Retinal pigment epithelial cell (primary cell): Measurements from ENCODE around the gene SAMD14.
A peak's percentile ranks its signal among the peaks of the same experiment; 100 is the strongest.

ENCODE experiments used
- DNase-seq: peaks from one replicate; pipeline ENCODE4 v3.0.0-alpha.2; 2010; ENCODE audit warnings: low read depth
- H3K4me3 ChIP-seq: 2 replicates; pipeline ENCODE4 v1.5.1; 2011; ENCODE audit warnings: mild to moderate bottlenecking, low read length, control low read depth, moderate library complexity
- TF ChIP-seq, protein P1 (sequence below): conservative IDR thresholded peaks from 2 replicates; pipeline ENCODE4 v1.5.1; 2011; ENCODE audit warnings: low read depth, low read length, control low read depth, inconsistent platforms

Gene SAMD14

DNA sequence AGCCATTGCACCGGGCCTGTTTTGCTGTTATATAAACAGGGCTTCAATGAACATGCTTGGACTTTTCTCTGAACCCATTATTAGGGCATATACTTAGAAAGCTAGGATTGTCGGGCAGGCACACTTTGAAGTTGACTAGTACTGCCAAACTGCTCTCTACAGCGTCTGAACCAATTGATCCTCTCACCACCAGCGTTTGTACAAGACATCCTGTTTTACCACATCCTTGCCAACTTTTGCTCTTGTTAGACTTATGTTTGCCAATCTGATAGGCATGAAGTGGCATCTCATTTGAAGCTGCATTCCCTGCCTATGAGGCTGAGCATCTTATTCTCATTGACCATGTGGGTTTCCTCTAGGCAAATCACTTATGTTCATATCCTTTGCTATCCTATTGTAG, 27.9 kb upstream of the SAMD14 start:
- TF ChIP-seq, protein P1, sequence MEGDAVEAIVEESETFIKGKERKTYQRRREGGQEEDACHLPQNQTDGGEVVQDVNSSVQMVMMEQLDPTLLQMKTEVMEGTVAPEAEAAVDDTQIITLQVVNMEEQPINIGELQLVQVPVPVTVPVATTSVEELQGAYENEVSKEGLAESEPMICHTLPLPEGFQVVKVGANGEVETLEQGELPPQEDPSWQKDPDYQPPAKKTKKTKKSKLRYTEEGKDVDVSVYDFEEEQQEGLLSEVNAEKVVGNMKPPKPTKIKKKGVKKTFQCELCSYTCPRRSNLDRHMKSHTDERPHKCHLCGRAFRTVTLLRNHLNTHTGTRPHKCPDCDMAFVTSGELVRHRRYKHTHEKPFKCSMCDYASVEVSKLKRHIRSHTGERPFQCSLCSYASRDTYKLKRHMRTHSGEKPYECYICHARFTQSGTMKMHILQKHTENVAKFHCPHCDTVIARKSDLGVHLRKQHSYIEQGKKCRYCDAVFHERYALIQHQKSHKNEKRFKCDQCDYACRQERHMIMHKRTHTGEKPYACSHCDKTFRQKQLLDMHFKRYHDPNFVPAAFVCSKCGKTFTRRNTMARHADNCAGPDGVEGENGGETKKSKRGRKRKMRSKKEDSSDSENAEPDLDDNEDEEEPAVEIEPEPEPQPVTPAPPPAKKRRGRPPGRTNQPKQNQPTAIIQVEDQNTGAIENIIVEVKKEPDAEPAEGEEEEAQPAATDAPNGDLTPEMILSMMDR: no peak
- no peak overlapping the region for H3K4me3 ChIP-seq
- DNase-seq: no peak

DNA sequence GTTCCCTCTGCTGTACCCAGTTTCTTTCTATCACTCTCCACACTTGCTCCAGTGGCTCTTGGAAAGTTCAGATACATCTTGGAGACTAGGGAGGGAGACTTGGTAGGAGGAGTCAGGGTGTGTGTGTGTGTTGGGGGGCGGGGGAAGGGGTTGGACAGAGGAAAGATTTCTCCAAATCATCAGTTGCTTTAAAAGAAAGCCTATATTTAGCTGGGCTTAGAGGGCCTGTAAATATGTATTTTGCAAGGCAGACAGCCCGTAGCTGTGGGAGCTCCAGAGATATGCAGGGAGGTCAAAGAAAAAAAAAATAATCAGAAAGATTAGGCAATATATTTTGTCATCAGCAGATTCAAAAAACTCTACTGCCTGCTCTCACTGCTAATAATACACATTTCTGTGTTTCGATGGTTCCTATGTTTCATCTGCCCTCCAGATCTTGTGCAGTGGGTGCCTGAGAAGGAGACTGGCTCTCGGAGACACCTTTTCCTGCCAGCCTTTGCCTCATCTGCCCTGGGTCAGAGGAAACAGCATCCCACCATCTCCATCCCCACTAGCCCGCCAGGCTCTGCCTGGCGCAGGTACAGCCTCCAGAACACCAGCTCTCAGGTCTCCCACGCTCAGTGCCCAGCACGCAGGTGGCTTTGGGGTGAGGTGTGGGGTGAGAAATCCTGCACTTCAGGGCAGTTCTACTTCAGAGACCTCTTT, 25.3 kb upstream of the SAMD14 start:
- no peak for DNase-seq
- TF ChIP-seq, protein P1: no peak
- no peak overlapping the region for H3K4me3 ChIP-seq

GRCh38 chr17:50154604-50155003, 24.6 kb upstream of the SAMD14 start:
- TF ChIP-seq, protein P1: no peak
- DNase-seq: no peak
- H3K4me3 ChIP-seq: no peak overlapping the region

DNA sequence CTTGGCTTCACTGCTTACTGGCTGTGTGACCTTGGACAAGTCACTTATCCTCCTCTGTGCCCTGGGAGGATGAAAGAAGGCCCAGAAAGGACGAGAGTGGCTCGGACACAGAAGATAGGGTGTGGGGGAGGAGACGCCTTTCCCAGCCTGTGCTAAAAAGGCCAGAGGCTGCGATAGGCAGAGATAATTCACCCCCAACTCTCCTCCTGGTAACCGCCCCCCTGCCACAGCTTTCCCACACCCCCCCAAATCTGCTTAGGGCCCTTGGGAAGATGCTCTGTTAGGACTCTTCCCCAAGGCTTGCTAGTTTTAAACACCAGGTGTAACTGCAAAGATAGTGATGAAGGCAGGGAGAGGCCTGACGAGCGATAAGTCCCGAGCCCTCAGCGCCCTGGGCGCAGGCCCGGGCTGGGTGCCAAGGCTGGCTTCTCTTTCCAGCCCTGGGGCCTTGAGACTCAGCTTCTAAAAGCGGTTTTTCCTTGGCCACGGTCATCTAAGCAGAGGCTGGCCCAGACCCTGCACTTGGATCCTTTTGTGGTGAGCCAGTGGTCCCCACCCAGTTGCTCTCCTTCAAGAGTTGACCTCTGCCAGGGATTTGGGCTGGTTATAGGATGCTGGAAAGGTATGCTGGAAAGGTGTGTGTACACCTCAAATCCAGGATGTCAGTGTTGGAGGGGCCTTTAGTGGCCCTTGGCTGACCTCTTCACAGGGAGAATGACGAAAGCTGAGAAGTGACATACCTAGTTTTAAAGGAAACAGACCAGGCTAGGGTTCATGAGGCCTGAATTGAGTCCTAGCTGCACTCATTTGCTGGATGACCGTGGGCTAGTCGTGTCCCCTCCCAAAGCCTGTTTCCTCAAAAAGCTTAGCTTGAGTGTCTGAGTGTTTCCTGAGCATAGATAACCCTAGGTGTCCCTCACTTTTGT, 24.0 kb upstream of the SAMD14 start:
- no peak for DNase-seq
- H3K4me3 ChIP-seq: no peak overlapping the region
- TF ChIP-seq, protein P1: no peak

DNA sequence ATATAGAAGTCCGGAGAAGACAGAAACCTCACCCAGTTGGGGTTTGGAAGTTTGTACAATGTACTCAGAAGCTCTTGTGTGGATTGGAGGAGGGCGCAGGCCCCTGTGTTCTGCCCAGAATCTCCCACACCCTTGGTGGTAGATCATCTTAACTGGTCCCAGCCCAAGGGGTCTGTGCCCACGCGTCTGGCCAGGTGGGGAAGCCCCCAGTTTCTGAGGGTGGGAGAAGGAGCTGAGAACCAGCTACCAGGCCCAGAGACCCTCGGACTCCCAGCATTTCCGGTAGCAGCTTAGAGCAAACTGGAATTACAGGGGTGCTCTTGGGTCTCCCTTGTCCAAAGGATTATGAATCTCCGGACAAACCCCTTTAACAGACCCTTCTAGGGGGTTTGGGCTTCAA, 22.8 kb upstream of the SAMD14 start:
- DNase-seq: no peak
- TF ChIP-seq, protein P1: no peak
- no peak overlapping the region for H3K4me3 ChIP-seq

DNA sequence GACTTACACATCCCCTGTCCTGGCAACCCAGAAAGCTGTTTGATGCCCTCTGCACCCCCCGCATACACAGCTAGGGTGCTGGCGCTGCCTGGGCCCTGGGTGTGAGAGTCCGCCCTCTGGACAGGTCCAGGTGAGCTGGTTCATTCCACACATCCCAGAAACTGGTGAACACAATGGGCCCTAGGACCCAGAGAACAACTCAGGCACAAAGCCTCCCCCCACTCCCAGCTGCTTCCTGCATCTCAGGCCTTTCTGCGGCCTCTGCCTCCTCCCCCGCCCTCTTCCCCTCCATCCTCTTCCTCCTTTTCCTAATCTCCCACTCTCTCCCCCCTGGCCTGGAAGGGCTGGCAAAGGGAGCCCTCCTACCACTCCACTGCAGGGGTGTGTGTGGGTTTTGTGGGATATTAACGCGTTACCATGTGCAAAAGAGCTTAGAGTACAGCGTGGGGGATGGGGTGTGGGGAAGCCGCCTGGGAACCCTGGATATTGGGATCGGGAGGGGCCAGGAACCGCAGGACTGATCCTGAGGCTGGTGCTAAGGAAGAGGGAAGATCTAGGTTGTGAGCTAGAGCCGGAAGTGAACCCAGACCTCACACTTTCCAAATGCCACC, 22.1 kb upstream of the SAMD14 start:
- peak overlapping the region; percentile 53 for H3K4me3 ChIP-seq
- TF ChIP-seq, protein P1: no peak
- DNase-seq: no peak
